GM12873 (cell line): ENCODE measurements around the gene PRRT2.

ENCODE experiments used
- TF ChIP-seq, protein P1 (sequence below): IDR thresholded peaks from 2 replicates; pipeline ENCODE4 v1.5.1; 2012; ENCODE audit warnings: low read depth, mild to moderate bottlenecking, moderate library complexity, low read length, control low read depth; ENCODE audit not compliant: insufficient read depth; ENCODE audit errors: missing control alignments

PRRT2 gene

DNA sequence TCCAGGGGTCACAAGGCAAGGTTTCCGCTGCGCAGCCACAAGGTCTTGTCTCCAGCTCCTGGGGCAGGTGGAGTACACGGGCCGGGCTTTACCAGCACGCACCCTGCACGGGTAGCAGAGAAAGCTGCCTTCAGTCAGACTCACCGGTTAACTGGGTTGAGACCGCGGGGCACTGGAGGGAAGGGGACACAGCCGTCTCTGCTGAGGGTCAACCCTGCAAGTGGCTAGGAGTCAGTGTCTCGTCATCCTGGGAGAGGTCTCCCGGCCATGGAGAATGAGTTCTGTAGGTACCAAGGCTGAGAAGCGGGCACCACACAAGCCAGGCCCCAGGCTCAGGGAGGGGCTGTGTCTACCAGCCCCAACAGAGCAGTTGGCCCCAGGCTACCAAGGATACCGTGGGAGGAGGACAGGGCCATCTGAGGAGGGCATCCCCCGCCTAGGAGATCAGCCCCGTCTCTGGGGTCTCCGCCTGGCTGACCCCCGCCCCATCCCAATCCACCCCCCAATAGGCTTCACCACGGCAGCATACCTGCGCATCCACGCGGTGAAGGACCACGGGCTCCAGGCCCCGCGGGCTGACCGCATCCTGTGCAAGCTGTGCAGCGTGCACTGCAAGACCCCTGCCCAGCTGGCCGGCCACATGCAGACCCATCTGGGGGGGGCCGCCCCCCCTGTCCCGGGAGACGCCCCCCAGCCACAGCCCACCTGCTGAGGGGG is 2.8 kb upstream of the PRRT2 start:
- TF ChIP-seq, protein P1, sequence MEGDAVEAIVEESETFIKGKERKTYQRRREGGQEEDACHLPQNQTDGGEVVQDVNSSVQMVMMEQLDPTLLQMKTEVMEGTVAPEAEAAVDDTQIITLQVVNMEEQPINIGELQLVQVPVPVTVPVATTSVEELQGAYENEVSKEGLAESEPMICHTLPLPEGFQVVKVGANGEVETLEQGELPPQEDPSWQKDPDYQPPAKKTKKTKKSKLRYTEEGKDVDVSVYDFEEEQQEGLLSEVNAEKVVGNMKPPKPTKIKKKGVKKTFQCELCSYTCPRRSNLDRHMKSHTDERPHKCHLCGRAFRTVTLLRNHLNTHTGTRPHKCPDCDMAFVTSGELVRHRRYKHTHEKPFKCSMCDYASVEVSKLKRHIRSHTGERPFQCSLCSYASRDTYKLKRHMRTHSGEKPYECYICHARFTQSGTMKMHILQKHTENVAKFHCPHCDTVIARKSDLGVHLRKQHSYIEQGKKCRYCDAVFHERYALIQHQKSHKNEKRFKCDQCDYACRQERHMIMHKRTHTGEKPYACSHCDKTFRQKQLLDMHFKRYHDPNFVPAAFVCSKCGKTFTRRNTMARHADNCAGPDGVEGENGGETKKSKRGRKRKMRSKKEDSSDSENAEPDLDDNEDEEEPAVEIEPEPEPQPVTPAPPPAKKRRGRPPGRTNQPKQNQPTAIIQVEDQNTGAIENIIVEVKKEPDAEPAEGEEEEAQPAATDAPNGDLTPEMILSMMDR = no peak

DNA sequence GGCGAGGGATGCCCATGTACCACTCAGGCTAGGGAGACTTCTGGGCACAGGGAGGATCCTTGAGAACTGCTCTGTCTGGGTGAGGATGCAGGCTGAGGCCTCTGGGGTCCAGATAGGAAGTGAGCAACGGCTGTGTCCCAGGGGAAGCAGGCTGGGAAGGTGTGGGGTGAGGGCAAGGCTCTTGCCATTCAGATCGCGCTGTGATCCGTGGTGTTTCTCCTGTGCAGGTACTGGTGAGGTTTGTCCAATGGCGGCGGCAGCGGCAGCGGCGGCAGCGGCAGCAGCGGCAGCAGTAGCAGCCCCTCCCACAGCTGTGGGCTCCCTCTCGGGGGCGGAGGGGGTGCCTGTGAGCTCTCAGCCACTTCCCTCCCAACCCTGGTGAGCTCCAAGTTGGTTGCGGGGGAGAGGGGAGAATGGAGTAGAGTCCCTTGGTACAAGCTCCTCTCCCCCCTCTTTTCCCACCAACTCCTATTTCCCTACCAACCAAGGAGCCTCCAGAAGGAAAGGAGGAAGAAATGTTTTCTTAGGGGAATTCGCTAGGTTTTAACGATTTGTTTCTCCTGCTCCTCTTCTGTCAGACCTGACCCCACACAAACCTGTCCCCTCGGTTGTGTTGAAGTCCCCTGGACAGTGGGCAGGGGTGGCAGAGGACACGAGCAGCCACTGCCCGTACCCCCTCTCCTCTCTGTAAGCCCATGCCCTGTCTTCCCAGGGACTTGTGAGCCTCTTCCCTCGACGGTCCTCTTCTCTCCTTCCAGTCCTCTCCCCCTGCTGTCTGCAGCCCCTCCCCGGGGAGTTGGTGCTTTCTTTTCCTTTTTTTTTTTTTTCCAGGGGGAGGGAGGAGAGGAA is 1.9 kb upstream of the PRRT2 start:
- TF ChIP-seq, protein P1 = no peak

DNA sequence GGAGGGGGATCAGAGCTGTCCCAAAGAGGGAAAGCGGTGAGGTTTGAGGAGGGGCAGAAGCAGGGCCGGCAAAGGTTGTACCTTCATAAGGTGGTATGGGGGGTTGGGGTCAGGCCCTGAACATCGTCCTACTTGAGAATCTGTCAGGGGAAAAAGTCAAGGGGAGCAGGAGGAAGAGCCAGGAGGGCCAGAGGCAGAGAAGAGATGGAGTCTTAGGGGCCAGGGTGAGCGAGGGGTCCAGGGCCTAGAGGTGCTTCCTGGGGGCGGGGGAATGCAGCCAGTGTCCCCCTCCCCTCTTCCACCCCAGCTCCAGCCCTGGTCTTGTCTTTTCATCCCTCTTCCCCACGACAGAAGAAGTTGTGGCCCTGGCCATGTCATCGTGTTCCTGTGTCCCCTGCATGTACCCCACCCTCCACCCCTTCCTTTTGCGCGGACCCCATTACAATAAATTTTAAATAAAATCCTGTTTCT is 1.3 kb upstream of the PRRT2 start:
- TF ChIP-seq, protein P1 = no peak

DNA sequence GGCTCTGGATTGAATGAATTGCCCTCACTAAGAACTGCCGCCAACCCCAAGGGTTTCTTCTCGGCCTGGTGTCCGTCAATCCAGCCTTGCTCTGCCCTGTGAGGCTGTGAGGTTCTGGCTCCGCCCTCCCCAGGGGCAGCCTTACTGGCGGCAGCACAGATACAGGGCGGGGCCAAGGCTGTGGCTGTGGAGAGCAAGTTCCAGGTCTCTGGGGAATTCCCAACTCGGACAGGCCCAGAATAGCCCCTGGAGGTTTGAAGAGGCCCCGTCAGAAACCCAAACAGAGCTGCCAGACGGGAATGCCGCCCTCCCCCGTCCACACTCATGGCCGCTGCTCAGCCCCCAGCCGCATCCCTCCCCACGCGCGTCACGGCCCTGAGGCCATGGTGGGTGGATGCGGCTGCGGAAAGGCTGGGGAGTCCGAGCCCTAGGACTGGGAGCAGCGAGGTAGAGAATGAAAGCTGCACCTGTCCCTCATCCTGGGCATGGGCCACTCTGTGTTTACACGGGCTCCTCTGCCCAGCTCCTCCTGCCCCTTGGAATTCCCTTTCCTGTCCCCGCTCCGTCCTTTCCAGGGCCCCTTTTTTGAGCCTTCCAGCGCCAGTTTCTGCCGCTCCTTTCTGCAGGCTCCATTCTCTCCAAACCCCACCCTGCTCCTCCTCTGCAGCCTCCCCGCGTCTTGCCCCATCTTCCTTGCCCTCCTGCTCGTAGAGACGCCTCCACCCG is 660 bp upstream of the PRRT2 start:
- TF ChIP-seq, protein P1 = no peak

DNA sequence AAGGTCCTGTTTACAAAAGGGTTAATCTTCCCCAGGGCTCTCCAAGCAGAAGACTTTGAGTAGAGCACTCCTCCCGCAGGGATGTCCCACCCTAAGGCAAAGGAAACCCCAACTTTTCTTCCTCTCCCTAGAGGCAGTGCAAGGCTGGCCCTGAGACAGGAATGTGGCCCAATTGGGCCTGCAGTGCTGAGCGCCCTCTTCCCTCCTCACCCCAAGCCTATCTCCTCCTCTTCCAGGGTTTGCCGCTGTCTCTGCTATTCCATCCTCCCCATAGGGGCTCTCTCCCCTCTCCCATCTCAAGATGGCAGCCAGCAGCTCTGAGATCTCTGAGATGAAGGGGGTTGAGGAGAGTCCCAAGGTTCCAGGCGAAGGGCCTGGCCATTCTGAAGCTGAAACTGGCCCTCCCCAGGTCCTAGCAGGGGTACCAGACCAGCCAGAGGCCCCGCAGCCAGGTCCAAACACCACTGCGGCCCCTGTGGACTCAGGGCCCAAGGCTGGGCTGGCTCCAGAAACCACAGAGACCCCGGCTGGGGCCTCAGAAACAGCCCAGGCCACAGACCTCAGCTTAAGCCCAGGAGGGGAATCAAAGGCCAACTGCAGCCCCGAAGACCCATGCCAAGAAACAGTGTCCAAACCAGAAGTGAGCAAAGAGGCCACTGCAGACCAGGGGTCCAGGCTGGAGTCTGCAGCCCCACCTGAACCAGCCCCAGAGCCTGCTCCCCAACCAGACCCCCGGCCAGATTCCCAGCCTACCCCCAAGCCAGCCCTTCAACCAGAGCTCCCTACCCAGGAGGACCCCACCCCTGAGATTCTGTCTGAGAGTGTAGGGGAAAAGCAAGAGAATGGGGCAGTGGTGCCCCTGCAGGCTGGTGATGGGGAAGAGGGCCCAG is 1.0 kb downstream of the PRRT2 start:
- TF ChIP-seq, protein P1 = no peak

DNA sequence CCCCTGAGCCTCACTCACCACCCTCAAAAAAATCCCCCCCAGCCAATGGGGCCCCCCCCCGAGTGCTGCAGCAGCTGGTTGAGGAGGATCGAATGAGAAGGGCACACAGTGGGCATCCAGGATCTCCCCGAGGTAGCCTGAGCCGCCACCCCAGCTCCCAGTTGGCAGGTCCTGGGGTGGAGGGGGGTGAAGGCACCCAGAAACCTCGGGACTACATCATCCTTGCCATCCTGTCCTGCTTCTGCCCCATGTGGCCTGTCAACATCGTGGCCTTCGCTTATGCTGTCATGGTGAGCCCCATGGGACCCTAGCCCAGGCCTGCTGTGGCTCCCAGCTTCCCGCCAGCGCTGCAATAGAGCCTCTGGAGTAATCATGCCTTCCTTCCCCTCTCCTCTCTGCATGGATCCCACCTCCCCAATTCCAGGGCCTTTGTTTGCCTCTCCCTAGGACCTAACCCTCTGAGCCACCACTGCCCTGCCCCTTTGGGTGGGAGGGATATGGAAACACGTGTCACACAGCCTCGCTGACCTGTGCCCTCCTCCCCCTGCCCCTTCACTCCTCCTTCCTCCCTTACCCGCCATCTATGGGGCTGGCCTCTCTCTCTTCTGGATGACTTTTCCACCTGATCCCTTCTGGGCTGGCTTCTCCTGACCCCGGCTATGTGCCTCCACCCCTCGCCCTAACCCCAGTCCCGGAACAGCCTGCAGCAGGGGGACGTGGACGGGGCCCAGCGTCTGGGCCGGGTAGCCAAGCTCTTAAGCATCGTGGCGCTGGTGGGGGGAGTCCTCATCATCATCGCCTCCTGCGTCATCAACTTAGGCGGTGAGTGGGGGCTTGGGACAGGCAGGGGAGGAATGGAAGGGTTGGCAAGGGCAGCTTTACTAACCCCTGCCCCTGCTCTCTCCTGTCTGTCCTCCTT is 1.9 kb downstream of the PRRT2 start:
- TF ChIP-seq, protein P1 = no peak
